ENCODE data around the gene NUP93. TPM values are rescaled to one million over a fixed set of nuclear protein-coding genes. Genes with fewer than 3 reads are reported as not detected.

Gene NUP93
- total and polyA plus RNA-seq, 4 experiments from 2014 or later = 48.0 to 73.2 (median 59.8) TPM

- Mint-ChIP-seq H3K4me1 (peaks cover 11 to 19% (median 13%) of the 10 kb centered on the region in 4 donors), H3K27me3 (no peaks in the 10 kb centered on the region), H3K4me3 (no peak overlapping the region), H3K9me3 (peaks cover 0 to 5% (median 0%) of the 10 kb centered on the region in 8 donors), H3K27ac (peak overlapping the region in 1 of 7 donors; percentile 29), H3K36me3 (no peaks in the 10 kb centered on the region)
- intact Hi-C loops (cut with micrococcal nuclease) = no loop called here
- peaks cover 11% of the 10 kb centered on the region for H3K4me1 ChIP-seq (ENCODE audit: insufficient read depth, low read length)
- no peak for DNase-seq
- ChIA-PET CTCF (ENCODE audit: partially characterized antibody) (interaction anchor here (0.6 to 1.5 kb wide), 3 partner anchors 9 to 69 kb away, joined by 3 read pairs; no protein-coding TSS in a partner anchor), POLR2A (ENCODE audit: partially characterized antibody) (no interaction called here)
- H3K4me3 ChIP-seq (ENCODE audit: low read length in 2 of 2) = no peak overlapping the region
- H3K9me3 ChIP-seq (ENCODE audit: control insufficient read depth in 1 of 2, low read length in 2 of 2) = no peaks in the 10 kb centered on the region
- no peak overlapping the region for H3K27ac ChIP-seq (ENCODE audit: low read depth, low read length)
- no peaks in the 10 kb centered on the region for H3K27me3 ChIP-seq (ENCODE audit: insufficient read depth, low read length)
- no peaks in the 10 kb centered on the region for H3K36me3 ChIP-seq (ENCODE audit: insufficient read depth, low read length)
Measured at GRCh38 chr16:56851671-56852400, 121.9 kb downstream of the NUP93 start.

GRCh38 chr16:56852401-56852730 lies 122.4 kb downstream of the NUP93 start:
- Histone ChIP-seq H3K4me1 (ENCODE audit: insufficient read depth, low read length) (peaks cover 8% of the 10 kb centered on the region), H3K27ac (ENCODE audit: low read depth, low read length) (no peak overlapping the region), H3K36me3 (ENCODE audit: insufficient read depth, low read length) (no peaks in the 10 kb centered on the region), H3K9me3 (ENCODE audit: control insufficient read depth in 1 of 2, low read length in 2 of 2) (no peaks in the 10 kb centered on the region), H3K4me3 (ENCODE audit: low read length in 2 of 2) (no peak overlapping the region), H3K27me3 (ENCODE audit: insufficient read depth, low read length) (no peaks in the 10 kb centered on the region)
- POLR2A ChIA-PET (ENCODE audit: partially characterized antibody) = no interaction called here
- no peak overlapping the region for H3K4me3 Mint-ChIP-seq
- no peaks in the 10 kb centered on the region for H3K27me3 Mint-ChIP-seq
- DNase-seq = no peak
- intact Hi-C loops (cut with micrococcal nuclease) = no loop called here
- peaks cover 0 to 5% (median 0%) of the 10 kb centered on the region in 8 donors for H3K9me3 Mint-ChIP-seq
- CTCF ChIA-PET (ENCODE audit: partially characterized antibody) = interaction anchor here (1.0 to 1.5 kb wide), 3 partner anchors 10 to 14 kb away, joined by 3 read pairs; no protein-coding TSS in a partner anchor
- no peaks in the 10 kb centered on the region for H3K36me3 Mint-ChIP-seq
- H3K27ac Mint-ChIP-seq = no peak overlapping the region
- H3K4me1 Mint-ChIP-seq = peaks cover 7 to 13% (median 8%) of the 10 kb centered on the region in 4 donors

- Mint-ChIP-seq H3K4me3 (peak overlapping the region in 1 of 8 donors; percentile 12), H3K4me1 (peaks cover 1 to 7% (median 3%) of the 10 kb centered on the region in 4 donors), H3K9me3 (no peaks in the 10 kb centered on the region), H3K27me3 (no peaks in the 10 kb centered on the region), H3K27ac (no peak overlapping the region), H3K36me3 (no peaks in the 10 kb centered on the region)
- no peak overlapping the region for H3K4me3 ChIP-seq (ENCODE audit: low read length in 2 of 2)
- ChIA-PET POLR2A (ENCODE audit: partially characterized antibody) (no interaction called here), CTCF (ENCODE audit: partially characterized antibody) (interaction anchor here (0.7 to 1.5 kb wide), 3 partner anchors 11 to 15 kb away, joined by 3 to 4 read pairs (median 3); no protein-coding TSS in a partner anchor)
- no peaks in the 10 kb centered on the region for H3K27me3 ChIP-seq (ENCODE audit: insufficient read depth, low read length)
- H3K36me3 ChIP-seq (ENCODE audit: insufficient read depth, low read length) = no peaks in the 10 kb centered on the region
- H3K4me1 ChIP-seq (ENCODE audit: insufficient read depth, low read length) = peaks cover 2% of the 10 kb centered on the region
- DNase-seq = no peak
- intact Hi-C loops (cut with micrococcal nuclease) = no loop called here
- H3K9me3 ChIP-seq (ENCODE audit: control insufficient read depth in 1 of 2, low read length in 2 of 2) = no peaks in the 10 kb centered on the region
- no peak overlapping the region for H3K27ac ChIP-seq (ENCODE audit: low read depth, low read length)
Measured at GRCh38 chr16:56852968-56853367, 123.0 kb downstream of the NUP93 start.

- no peak overlapping the region for H3K4me3 ChIP-seq (ENCODE audit: low read length in 2 of 2)
- H3K4me3 Mint-ChIP-seq = no peak overlapping the region
- H3K9me3 ChIP-seq (ENCODE audit: control insufficient read depth in 1 of 2, low read length in 2 of 2) = no peaks in the 10 kb centered on the region
- peaks cover 16% of the 10 kb centered on the region for H3K4me1 ChIP-seq (ENCODE audit: insufficient read depth, low read length)
- H3K36me3 ChIP-seq (ENCODE audit: insufficient read depth, low read length) = no peaks in the 10 kb centered on the region
- peaks cover 10 to 15% (median 14%) of the 10 kb centered on the region in 4 donors for H3K4me1 Mint-ChIP-seq
- POLR2A ChIA-PET (ENCODE audit: partially characterized antibody) = no interaction called here
- H3K27me3 Mint-ChIP-seq = no peaks in the 10 kb centered on the region
- intact Hi-C loops (cut with micrococcal nuclease) = no loop called here
- H3K27ac Mint-ChIP-seq = no peak overlapping the region
- CTCF ChIA-PET (ENCODE audit: partially characterized antibody) = interaction anchor here (3.0 kb wide), 1 partner anchor 11 kb away, joined by 16 read pairs; the partner anchor contains the start of gene SLC12A3
- no peak overlapping the region for H3K27ac ChIP-seq (ENCODE audit: low read depth, low read length)
- no peak for DNase-seq
- no peaks in the 10 kb centered on the region for H3K36me3 Mint-ChIP-seq
- no peaks in the 10 kb centered on the region for H3K27me3 ChIP-seq (ENCODE audit: insufficient read depth, low read length)
- no peaks in the 10 kb centered on the region for H3K9me3 Mint-ChIP-seq
Measured at GRCh38 chr16:56855201-56855600, 125.3 kb downstream of the NUP93 start.

GRCh38 chr16:56855946-56856345 lies 126.0 kb downstream of the NUP93 start:
- H3K9me3 Mint-ChIP-seq = no peaks in the 10 kb centered on the region
- H3K4me3 ChIP-seq (ENCODE audit: low read length in 2 of 2) = no peak overlapping the region
- H3K4me1 Mint-ChIP-seq = peaks cover 16 to 22% (median 21%) of the 10 kb centered on the region in 4 donors
- no peaks in the 10 kb centered on the region for H3K36me3 Mint-ChIP-seq
- no peak overlapping the region for H3K4me3 Mint-ChIP-seq
- H3K27me3 ChIP-seq (ENCODE audit: insufficient read depth, low read length) = no peaks in the 10 kb centered on the region
- H3K36me3 ChIP-seq (ENCODE audit: insufficient read depth, low read length) = no peaks in the 10 kb centered on the region
- H3K27ac ChIP-seq (ENCODE audit: low read depth, low read length) = no peak overlapping the region
- peaks cover 24% of the 10 kb centered on the region for H3K4me1 ChIP-seq (ENCODE audit: insufficient read depth, low read length)
- no peak for DNase-seq
- intact Hi-C loops (cut with micrococcal nuclease) = no loop called here
- CTCF ChIA-PET (ENCODE audit: partially characterized antibody) = interaction anchor here (0.8 to 3.0 kb wide), 3 partner anchors 8 to 10 kb away, joined by 3 to 16 read pairs (median 3); partner anchors contain the start of gene SLC12A3
- peak overlapping the region in 1 of 7 donors; percentile 41 for H3K27ac Mint-ChIP-seq
- no peaks in the 10 kb centered on the region for H3K27me3 Mint-ChIP-seq
- H3K9me3 ChIP-seq (ENCODE audit: control insufficient read depth in 1 of 2, low read length in 2 of 2) = no peaks in the 10 kb centered on the region
- POLR2A ChIA-PET (ENCODE audit: partially characterized antibody) = no interaction called here

DNA sequence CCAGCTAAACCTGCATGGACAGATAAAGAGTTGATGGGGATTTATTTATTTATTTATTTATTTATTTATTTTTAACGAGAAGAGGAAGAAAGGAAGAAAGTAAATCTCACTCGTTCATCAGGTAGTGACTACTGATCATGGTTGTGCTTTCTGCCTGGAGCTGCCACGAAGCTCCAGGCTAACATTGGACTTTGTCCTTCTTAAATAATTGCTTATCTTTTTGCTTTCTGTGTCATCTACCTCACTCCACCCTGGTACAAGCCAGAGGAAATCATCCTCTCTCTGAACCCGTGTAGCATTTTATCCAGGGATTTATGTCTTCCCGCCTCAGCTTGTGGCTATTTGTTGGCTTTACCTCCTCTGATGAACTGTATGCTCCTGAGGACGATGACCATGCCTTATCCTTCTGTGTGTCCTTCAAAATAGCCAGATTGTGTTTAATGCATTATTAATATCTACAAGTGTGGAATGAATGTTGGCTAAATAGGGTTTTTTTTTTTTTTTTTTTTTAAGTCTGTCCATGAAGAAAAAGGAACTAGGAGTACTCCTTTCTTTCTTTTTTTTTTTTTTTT lies 127.0 kb downstream of the NUP93 start:
- H3K36me3 Mint-ChIP-seq = no peaks in the 10 kb centered on the region

GRCh38 chr16:56858374-56858773 lies 128.4 kb downstream of the NUP93 start:
- Histone ChIP-seq H3K36me3 (ENCODE audit: insufficient read depth, low read length) (no peaks in the 10 kb centered on the region), H3K9me3 (ENCODE audit: control insufficient read depth in 1 of 2, low read length in 2 of 2) (no peaks in the 10 kb centered on the region), H3K4me1 (ENCODE audit: insufficient read depth, low read length) (peaks cover 48% of the 10 kb centered on the region), H3K27me3 (ENCODE audit: insufficient read depth, low read length) (no peaks in the 10 kb centered on the region), H3K4me3 (ENCODE audit: low read length in 2 of 2) (no peak overlapping the region), H3K27ac (ENCODE audit: low read depth, low read length) (no peak overlapping the region)
- no peak for DNase-seq
- Mint-ChIP-seq H3K27ac (peak overlapping the region in 4 of 7 donors; percentile 29 to 83 (median 47)), H3K36me3 (no peaks in the 10 kb centered on the region), H3K9me3 (no peaks in the 10 kb centered on the region), H3K27me3 (no peaks in the 10 kb centered on the region), H3K4me3 (peak overlapping the region in 1 of 8 donors; percentile 38), H3K4me1 (peaks cover 34 to 46% (median 43%) of the 10 kb centered on the region in 4 donors)
- ChIA-PET CTCF (ENCODE audit: partially characterized antibody) (interaction anchor here (0.5 to 1.9 kb wide), 5 partner anchors 11 to 187 kb away, joined by 3 to 7 read pairs (median 4); no protein-coding TSS in a partner anchor), POLR2A (ENCODE audit: partially characterized antibody) (interaction anchor here (2.1 kb wide), 1 partner anchor 73 kb away, joined by 9 read pairs; the partner anchor contains the start of gene HERPUD1)
- intact Hi-C loops (cut with micrococcal nuclease) = no loop called here

More for the DNA sequence above, 127.0 kb downstream of the NUP93 start:
- H3K27me3 ChIP-seq (ENCODE audit: insufficient read depth, low read length) = no peaks in the 10 kb centered on the region
- H3K9me3 Mint-ChIP-seq = no peaks in the 10 kb centered on the region
- H3K27ac Mint-ChIP-seq = no peak overlapping the region
- H3K27me3 Mint-ChIP-seq = no peaks in the 10 kb centered on the region
- ChIA-PET CTCF (ENCODE audit: partially characterized antibody) (interaction anchor here (1.1 to 3.0 kb wide), 2 partner anchors 9 kb away, joined by 3 to 16 read pairs; partner anchors contain the start of gene SLC12A3), POLR2A (ENCODE audit: partially characterized antibody) (no interaction called here)
- intact Hi-C loops (cut with micrococcal nuclease) = no loop called here
- H3K9me3 ChIP-seq (ENCODE audit: control insufficient read depth in 1 of 2, low read length in 2 of 2) = no peaks in the 10 kb centered on the region
- peaks cover 34% of the 10 kb centered on the region for H3K4me1 ChIP-seq (ENCODE audit: insufficient read depth, low read length)
- no peak overlapping the region for H3K27ac ChIP-seq (ENCODE audit: low read depth, low read length)
- H3K4me1 Mint-ChIP-seq = peaks cover 24 to 32% (median 30%) of the 10 kb centered on the region in 4 donors
- no peak overlapping the region for H3K4me3 Mint-ChIP-seq
- no peak overlapping the region for H3K4me3 ChIP-seq (ENCODE audit: low read length in 2 of 2)
- no peak for DNase-seq
- H3K36me3 ChIP-seq (ENCODE audit: insufficient read depth, low read length) = no peaks in the 10 kb centered on the region
